ENCODE measurements around the gene ZNF592.
"Not testable (repeated sequence)": the region's sequence is repeated elsewhere in the genome, so short reads cannot be mapped to it uniquely, and the experiment has no call there.

ZNF592 gene

GRCh38 chr15:84748274-84749110, at the start of gene ZNF592:
Gene ZNF592, plus strand, starts transcription at chr15:84748592. Its CDS starts 34,084 bp downstream, at chr15:84782676.
- peak; percentile 28 for DNase-seq

GRCh38 chr15:84699538-84700191, 48.7 kb upstream of the ZNF592 start:
- no peak for DNase-seq

- no peak for DNase-seq
Measured at GRCh38 chr15:84702961-84703482, 45.4 kb upstream of the ZNF592 start.

- DNase-seq = no peak
Measured at GRCh38 chr15:84703808-84704207, 44.6 kb upstream of the ZNF592 start.

- DNase-seq = no peak
Measured at GRCh38 chr15:84714372-84714771, 34.0 kb upstream of the ZNF592 start.

- no peak for DNase-seq
Measured at GRCh38 chr15:84714821-84715220, 33.6 kb upstream of the ZNF592 start.

GRCh38 chr15:84715441-84716035, 32.9 kb upstream of the ZNF592 start:
- no peak for DNase-seq

- peak; percentile 79 for DNase-seq
Measured at GRCh38 chr15:84716036-84716732, 32.2 kb upstream of the ZNF592 start, which contains the start of gene SEC11A. Gene SEC11A, minus strand, starts transcription at chr15:84716139. Its CDS starts 64 bp downstream, at chr15:84716075.

- DNase-seq = no peak
Measured at GRCh38 chr15:84721371-84721770, 27.0 kb upstream of the ZNF592 start.

- no peak for DNase-seq
Measured at GRCh38 chr15:84722628-84723027, 25.8 kb upstream of the ZNF592 start.

- no peak for DNase-seq
Measured at GRCh38 chr15:84725001-84725491, 23.3 kb upstream of the ZNF592 start.

- no peak for DNase-seq
Measured at GRCh38 chr15:84727429-84727828, 21.0 kb upstream of the ZNF592 start.

GRCh38 chr15:84731774-84732173, 16.6 kb upstream of the ZNF592 start:
- no peak for DNase-seq

- DNase-seq = no peak
Measured at GRCh38 chr15:84734794-84735479, 13.5 kb upstream of the ZNF592 start.

GRCh38 chr15:84735480-84736061, 12.8 kb upstream of the ZNF592 start:
- DNase-seq = not testable (repeated sequence)

- no peak for DNase-seq
Measured at GRCh38 chr15:84736375-84736774, 12.0 kb upstream of the ZNF592 start.

GRCh38 chr15:84737005-84737404, 11.4 kb upstream of the ZNF592 start:
- DNase-seq = no peak

GRCh38 chr15:84740691-84741090, 7.7 kb upstream of the ZNF592 start:
- no peak for DNase-seq

- no peak for DNase-seq
Measured at GRCh38 chr15:84741121-84741520, 7.3 kb upstream of the ZNF592 start.

- DNase-seq = no peak
Measured at GRCh38 chr15:84747416-84748273, 747 bp upstream of the ZNF592 start.
